HepG2 (cell line): Measurements from ENCODE around the gene MYO18B.

Experiments
- GABPA ChIP-seq, 2 experiments: IDR thresholded peaks; 2 replicates each; pipeline ENCODE4 v1.6.1; 2011 to 2016; ENCODE audit warnings: low read depth in 2 of 2, low read length in 1 of 2, missing biosample characterization in 1 of 2, missing genetic modification characterization in 1 of 2
- TFE3 ChIP-seq: IDR thresholded peaks from 2 replicates; pipeline ENCODE4 v1.6.1; 2016
- ZNF160 ChIP-seq: sonication (generic); formaldehyde crosslinking; IDR thresholded peaks from 2 replicates; pipeline ENCODE4 v1.8.0; 2022; ENCODE audit warnings: mild to moderate bottlenecking, inconsistent platforms, missing genetic modification reagents

- TF ChIP-seq GABPA (IDR thresholded peaks at IDR 0.05; ENCODE audit: low read depth, low read length), result no peak
- no peak for TF ChIP-seq GABPA (CRISPR knock-in tag; IDR thresholded peaks at IDR 0.05; ENCODE audit: low read depth)
- no peak for TF ChIP-seq TFE3 (CRISPR knock-in tag)
- no peak for TF ChIP-seq ZNF160
These were observed 107.5 kb downstream of the MYO18B start for GRCh38 chr22:25849522-25849921.
